ENCODE results near the gene GJB2. TPM values are rescaled to one million over a fixed set of nuclear protein-coding genes. Genes with fewer than 3 reads are reported as not detected.

The GJB2 gene
- total RNA-seq, 1 donor from 2014 or later = 4.6 TPM

DNA sequence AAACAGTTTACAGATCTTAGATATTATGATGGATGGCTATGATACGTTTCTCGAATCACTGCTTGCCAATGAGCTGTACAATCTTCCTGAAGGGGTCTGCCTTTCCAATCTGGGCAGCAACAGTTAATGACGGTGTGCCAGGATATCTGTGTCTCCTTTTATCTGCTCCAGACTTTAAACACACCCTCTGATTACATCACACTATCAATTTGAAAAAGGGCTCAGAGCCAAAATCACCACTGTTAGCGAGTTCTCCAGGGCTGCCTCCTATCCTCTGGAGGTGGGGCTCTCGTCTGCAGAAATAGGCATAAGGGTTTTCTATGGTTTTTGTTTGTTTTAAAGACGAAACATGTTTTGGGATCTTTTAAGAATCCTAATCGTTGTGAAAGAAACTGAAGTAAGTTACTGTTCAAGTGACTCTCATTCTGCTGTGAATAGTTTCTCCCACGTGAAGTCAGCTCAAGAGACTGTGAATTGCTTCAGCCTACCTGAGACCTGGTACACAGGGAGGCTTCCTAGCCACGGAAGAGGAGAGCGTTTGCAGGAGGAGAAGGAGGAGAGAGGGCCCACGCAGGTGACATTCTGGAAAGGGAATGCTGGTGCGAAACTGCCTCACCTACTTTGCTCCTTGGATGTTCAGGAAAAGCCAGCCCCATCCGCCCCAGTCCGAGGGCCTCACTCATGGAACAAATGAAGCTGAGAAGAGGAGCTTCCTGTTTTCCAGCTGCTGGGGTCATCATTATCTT lies 16.7 kb downstream of the GJB2 start:
- Histone ChIP-seq H2AFZ (ENCODE audit: low read depth, low read length) (no peak overlapping the region), H3K27me3 (ENCODE audit: insufficient read depth, low read length) (peaks cover 15% of the 10 kb centered on the region), H3K36me3 (ENCODE audit: insufficient read depth, low read length) (no peaks in the 10 kb centered on the region), H3K4me3 (ENCODE audit: insufficient read depth, low read depth, low read length) (no peak overlapping the region), H3K79me2 (ENCODE audit: insufficient read depth, low read length) (no peaks in the 10 kb centered on the region), H3K4me2 (ENCODE audit: low read length) (no peak overlapping the region), H3K9me3 (ENCODE audit: insufficient read depth, low read depth, low read length) (no peaks in the 10 kb centered on the region), H3K4me1 (ENCODE audit: insufficient read depth, low read length) (peaks cover 13% of the 10 kb centered on the region), H4K20me1 (ENCODE audit: insufficient read depth, low read length) (no peaks in the 10 kb centered on the region), H3K27ac (ENCODE audit: low read depth, low read length) (no peak overlapping the region), H3K9ac (ENCODE audit: low read length) (no peak overlapping the region)
- H3K4me3 Mint-ChIP-seq (ENCODE audit: unreplicated experiment) = no peak overlapping the region
- no peaks in the 10 kb centered on the region for H3K9me3 Mint-ChIP-seq (ENCODE audit: unreplicated experiment)
- no peaks in the 10 kb centered on the region for H3K36me3 Mint-ChIP-seq (ENCODE audit: low read depth, unreplicated experiment)
- peaks cover 16% of the 10 kb centered on the region for H3K4me1 Mint-ChIP-seq (ENCODE audit: low read depth, unreplicated experiment)
- H3K27me3 Mint-ChIP-seq (ENCODE audit: low read depth, unreplicated experiment) = peaks cover 11% of the 10 kb centered on the region
- H3K27ac Mint-ChIP-seq (ENCODE audit: unreplicated experiment) = no peak overlapping the region
- FAIRE-seq (no peak), DNase-seq (ENCODE audit: low read depth) (no peak)
- TF ChIP-seq, protein P1, sequence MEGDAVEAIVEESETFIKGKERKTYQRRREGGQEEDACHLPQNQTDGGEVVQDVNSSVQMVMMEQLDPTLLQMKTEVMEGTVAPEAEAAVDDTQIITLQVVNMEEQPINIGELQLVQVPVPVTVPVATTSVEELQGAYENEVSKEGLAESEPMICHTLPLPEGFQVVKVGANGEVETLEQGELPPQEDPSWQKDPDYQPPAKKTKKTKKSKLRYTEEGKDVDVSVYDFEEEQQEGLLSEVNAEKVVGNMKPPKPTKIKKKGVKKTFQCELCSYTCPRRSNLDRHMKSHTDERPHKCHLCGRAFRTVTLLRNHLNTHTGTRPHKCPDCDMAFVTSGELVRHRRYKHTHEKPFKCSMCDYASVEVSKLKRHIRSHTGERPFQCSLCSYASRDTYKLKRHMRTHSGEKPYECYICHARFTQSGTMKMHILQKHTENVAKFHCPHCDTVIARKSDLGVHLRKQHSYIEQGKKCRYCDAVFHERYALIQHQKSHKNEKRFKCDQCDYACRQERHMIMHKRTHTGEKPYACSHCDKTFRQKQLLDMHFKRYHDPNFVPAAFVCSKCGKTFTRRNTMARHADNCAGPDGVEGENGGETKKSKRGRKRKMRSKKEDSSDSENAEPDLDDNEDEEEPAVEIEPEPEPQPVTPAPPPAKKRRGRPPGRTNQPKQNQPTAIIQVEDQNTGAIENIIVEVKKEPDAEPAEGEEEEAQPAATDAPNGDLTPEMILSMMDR (IDR thresholded peaks at IDR 0.05; ENCODE audit: insufficient read depth, low read depth, low read length) = no peak

DNA sequence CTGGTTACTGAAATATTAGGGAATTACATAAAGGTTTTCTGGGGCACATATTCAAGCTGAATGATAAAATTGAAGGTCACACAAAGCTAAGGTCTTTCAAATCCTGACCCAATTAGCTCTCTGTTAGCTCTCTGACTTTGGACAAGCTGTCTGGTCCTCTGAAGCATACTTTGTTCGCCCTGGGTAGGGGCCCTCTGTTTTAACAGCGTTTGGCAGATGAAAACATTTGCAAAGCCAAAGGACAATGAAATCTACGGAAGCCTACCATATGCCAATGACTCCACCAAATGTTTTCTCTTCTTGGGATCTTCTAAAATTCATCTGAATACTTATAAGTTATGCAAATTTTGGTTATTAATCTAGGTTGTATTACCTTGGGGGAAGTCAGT lies 17.3 kb downstream of the GJB2 start:
- no peak for TF ChIP-seq EZH2 (IDR thresholded peaks at IDR 0.05; ENCODE audit: insufficient read depth, low read length)
- TF ChIP-seq, protein P1 (IDR thresholded peaks at IDR 0.05; ENCODE audit: insufficient read depth, low read depth, low read length) = no peak
- H3K27me3 Mint-ChIP-seq (ENCODE audit: low read depth, unreplicated experiment) = peaks cover 15% of the 10 kb centered on the region
- Histone ChIP-seq H3K36me3 (ENCODE audit: insufficient read depth, low read length) (no peaks in the 10 kb centered on the region), H3K4me3 (ENCODE audit: insufficient read depth, low read depth, low read length) (peak overlapping the region; percentile 46), H4K20me1 (ENCODE audit: insufficient read depth, low read length) (no peaks in the 10 kb centered on the region), H3K4me2 (ENCODE audit: low read length) (peak overlapping the region; percentile 80), H3K9ac (ENCODE audit: low read length) (peak overlapping the region; percentile 45), H3K79me2 (ENCODE audit: insufficient read depth, low read length) (no peaks in the 10 kb centered on the region), H3K4me1 (ENCODE audit: insufficient read depth, low read length) (peaks cover 13% of the 10 kb centered on the region), H3K27ac (ENCODE audit: low read depth, low read length) (peak overlapping the region; percentile 16), H3K27me3 (ENCODE audit: insufficient read depth, low read length) (peaks cover 15% of the 10 kb centered on the region), H2AFZ (ENCODE audit: low read depth, low read length) (peak overlapping the region; percentile 72), H3K9me3 (ENCODE audit: insufficient read depth, low read depth, low read length) (no peaks in the 10 kb centered on the region)
- H3K27ac Mint-ChIP-seq (ENCODE audit: unreplicated experiment) = no peak overlapping the region
- H3K4me1 Mint-ChIP-seq (ENCODE audit: low read depth, unreplicated experiment) = peaks cover 16% of the 10 kb centered on the region
- no peak overlapping the region for H3K4me3 Mint-ChIP-seq (ENCODE audit: unreplicated experiment)
- H3K9me3 Mint-ChIP-seq (ENCODE audit: unreplicated experiment) = no peaks in the 10 kb centered on the region
- H3K36me3 Mint-ChIP-seq (ENCODE audit: low read depth, unreplicated experiment) = no peaks in the 10 kb centered on the region
- FAIRE-seq (no peak), DNase-seq (ENCODE audit: low read depth) (no peak)
